Sigmoid colon (tissue), 4 donors: ENCODE data around the gene KNDC1.

ENCODE experiments used
- CTCF ChIP-seq, 4 experiments: fragments of 450-650 bp in 3 of 4; fragments of 200-600 bp in 1 of 4; IDR thresholded peaks; one replicate each; pipeline ENCODE4 v1.5.1; 2016 to 2019; ENCODE audit warnings: antibody characterized with exemption in 4 of 4, mild to moderate bottlenecking in 3 of 4, moderate library complexity in 2 of 4
- POLR2A ChIP-seq, 2 donors: fragments of 450-650 bp; IDR thresholded peaks; one replicate each; pipeline ENCODE4 v1.6.1; 2016; ENCODE audit warnings: antibody characterized with exemption in 2 of 2, mild to moderate bottlenecking in 2 of 2, moderate library complexity in 2 of 2
- POLR2AphosphoS5 ChIP-seq, 4 donors: sonication (generic); formaldehyde crosslinking; IDR thresholded peaks; one replicate each; pipeline ENCODE4 v1.6.1; 2017; ENCODE audit warnings: antibody characterized with exemption in 4 of 4

- TF ChIP-seq CTCF (IDR thresholded peaks at IDR 0.05) = no peak
- no peak for TF ChIP-seq POLR2A (IDR thresholded peaks at IDR 0.05)
- TF ChIP-seq POLR2AphosphoS5 (IDR thresholded peaks at IDR 0.05) = no peak
Observed at GRCh38 chr10:133116455-133116854, 43.6 kb upstream of the KNDC1 start.
